ENCODE results near the gene ZBTB12. TPM values are rescaled to one million over a fixed set of nuclear protein-coding genes. Genes with fewer than 3 reads are reported as not detected.
"Not testable (repeated sequence)": the region's sequence is repeated elsewhere in the genome, so short reads cannot be mapped to it uniquely, and the experiment has no call there.

ZBTB12 gene
- total RNA-seq, 2 donors from 2014 or later: 25.4 to 29.9 TPM

DNA sequence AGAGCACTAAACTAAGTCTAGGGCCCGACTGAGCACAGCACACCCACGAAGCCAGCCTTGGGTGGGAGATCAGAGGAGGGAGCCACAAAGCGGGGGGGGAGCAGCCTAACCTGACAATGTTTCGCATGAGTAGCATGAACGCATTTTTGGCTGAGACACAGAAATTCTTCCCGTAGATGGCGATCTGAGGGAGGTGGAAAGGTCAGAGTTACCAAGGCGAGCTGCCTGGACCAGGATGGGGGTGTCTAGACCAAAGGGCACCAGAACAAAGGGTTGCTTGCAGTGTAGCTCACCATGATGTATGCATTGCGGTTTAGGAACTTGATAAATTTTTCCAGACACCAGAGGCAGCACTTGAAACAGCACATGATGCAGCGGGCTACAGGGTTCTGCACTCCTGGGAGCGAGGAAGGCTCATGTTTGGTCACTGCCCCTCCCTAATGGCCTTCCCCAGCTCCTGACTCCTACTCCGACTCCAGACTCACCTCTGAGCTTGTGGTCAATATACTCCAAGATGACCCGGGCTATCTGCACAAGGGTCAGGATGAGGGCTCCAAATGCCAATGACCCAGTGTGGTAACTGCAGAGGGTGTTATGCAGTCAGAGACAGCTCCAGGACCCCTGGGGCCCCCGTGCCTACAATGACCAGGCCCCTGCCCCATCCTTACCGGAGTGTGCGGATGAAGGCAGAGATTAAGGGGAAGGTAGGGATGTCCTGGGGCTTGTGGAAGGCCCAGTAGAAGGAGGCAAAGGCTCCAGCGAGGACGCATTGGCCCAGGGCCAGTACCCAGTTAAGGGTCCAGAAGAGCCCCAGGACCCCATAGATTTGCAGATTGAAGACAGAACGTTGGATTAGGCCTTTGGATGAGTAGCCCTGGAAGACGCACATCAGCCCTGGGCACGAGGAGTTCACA is 36.4 kb downstream of the ZBTB12 start:
- no peaks in the 10 kb centered on the region for H3K9me3 Mint-ChIP-seq
- no peak overlapping the region for H3K4me3 Mint-ChIP-seq
- no peak for DNase-seq
- H3K36me3 ChIP-seq (ENCODE audit: control insufficient read depth, insufficient read depth, low read length): peaks cover 2% of the 10 kb centered on the region
- no peak overlapping the region for H3K4me3 ChIP-seq (ENCODE audit: low read length)
- 91 to 92% methylated on average over 21 of the region's 21 CpGs for WGBS, 2 experiments (ENCODE audit: insufficient coverage in 1 of 2, insufficient read length in 1 of 2)
- no peaks in the 10 kb centered on the region for H3K27me3 ChIP-seq (ENCODE audit: control insufficient read depth, insufficient read depth, low read length, poor library complexity, severe bottlenecking)
- H3K36me3 Mint-ChIP-seq (ENCODE audit: low read depth): no peaks in the 10 kb centered on the region
- no peak overlapping the region for H3K9ac ChIP-seq (ENCODE audit: extremely low read depth, low read length, poor library complexity, severe bottlenecking)
- no peak overlapping the region for H3K27ac Mint-ChIP-seq
- H3K9me3 ChIP-seq (ENCODE audit: control insufficient read depth, low read length): no peaks in the 10 kb centered on the region
- H3K4me1 Mint-ChIP-seq: peaks cover 14% of the 10 kb centered on the region
- no peaks in the 10 kb centered on the region for H3K4me1 ChIP-seq (ENCODE audit: control insufficient read depth, insufficient read depth, low read length)
- H3K27me3 Mint-ChIP-seq (ENCODE audit: insufficient read depth): peaks cover 2% of the 10 kb centered on the region
- TF ChIP-seq, protein P1, sequence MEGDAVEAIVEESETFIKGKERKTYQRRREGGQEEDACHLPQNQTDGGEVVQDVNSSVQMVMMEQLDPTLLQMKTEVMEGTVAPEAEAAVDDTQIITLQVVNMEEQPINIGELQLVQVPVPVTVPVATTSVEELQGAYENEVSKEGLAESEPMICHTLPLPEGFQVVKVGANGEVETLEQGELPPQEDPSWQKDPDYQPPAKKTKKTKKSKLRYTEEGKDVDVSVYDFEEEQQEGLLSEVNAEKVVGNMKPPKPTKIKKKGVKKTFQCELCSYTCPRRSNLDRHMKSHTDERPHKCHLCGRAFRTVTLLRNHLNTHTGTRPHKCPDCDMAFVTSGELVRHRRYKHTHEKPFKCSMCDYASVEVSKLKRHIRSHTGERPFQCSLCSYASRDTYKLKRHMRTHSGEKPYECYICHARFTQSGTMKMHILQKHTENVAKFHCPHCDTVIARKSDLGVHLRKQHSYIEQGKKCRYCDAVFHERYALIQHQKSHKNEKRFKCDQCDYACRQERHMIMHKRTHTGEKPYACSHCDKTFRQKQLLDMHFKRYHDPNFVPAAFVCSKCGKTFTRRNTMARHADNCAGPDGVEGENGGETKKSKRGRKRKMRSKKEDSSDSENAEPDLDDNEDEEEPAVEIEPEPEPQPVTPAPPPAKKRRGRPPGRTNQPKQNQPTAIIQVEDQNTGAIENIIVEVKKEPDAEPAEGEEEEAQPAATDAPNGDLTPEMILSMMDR (conservative IDR thresholded peaks at IDR 0.05): no peak
- H3K27ac ChIP-seq (ENCODE audit: low read depth, low read length): peak overlapping the region; percentile 32

GRCh38 chr6:31864818-31865204 is 37.1 kb downstream of the ZBTB12 start:
- no peaks in the 10 kb centered on the region for H3K4me1 ChIP-seq (ENCODE audit: control insufficient read depth, insufficient read depth, low read length)
- Mint-ChIP-seq H3K36me3 (ENCODE audit: low read depth) (peaks cover 5% of the 10 kb centered on the region), H3K4me3 (no peak overlapping the region), H3K27me3 (ENCODE audit: insufficient read depth) (peaks cover 2% of the 10 kb centered on the region), H3K4me1 (peaks cover 14% of the 10 kb centered on the region), H3K27ac (no peak overlapping the region), H3K9me3 (no peaks in the 10 kb centered on the region)
- H3K9ac ChIP-seq (ENCODE audit: extremely low read depth, low read length, poor library complexity, severe bottlenecking): no peak overlapping the region
- no peak overlapping the region for H3K4me3 ChIP-seq (ENCODE audit: low read length)
- peaks cover 7% of the 10 kb centered on the region for H3K36me3 ChIP-seq (ENCODE audit: control insufficient read depth, insufficient read depth, low read length)
- no peak for DNase-seq
- no peaks in the 10 kb centered on the region for H3K27me3 ChIP-seq (ENCODE audit: control insufficient read depth, insufficient read depth, low read length, poor library complexity, severe bottlenecking)
- peak overlapping the region; percentile 32 for H3K27ac ChIP-seq (ENCODE audit: low read depth, low read length)
- WGBS, 2 experiments (ENCODE audit: insufficient coverage in 1 of 2, insufficient read length in 1 of 2): 91 to 92% methylated on average over 5 to 8 of the region's 8 CpGs
- TF ChIP-seq, protein P1 (conservative IDR thresholded peaks at IDR 0.05): no peak
- no peaks in the 10 kb centered on the region for H3K9me3 ChIP-seq (ENCODE audit: control insufficient read depth, low read length)

- not testable (repeated sequence) for DNase-seq; H3K9me3 ChIP-seq (ENCODE audit: control insufficient read depth, low read length); H3K27me3 Mint-ChIP-seq (ENCODE audit: insufficient read depth); H3K9me3 Mint-ChIP-seq; H3K27me3 ChIP-seq (ENCODE audit: control insufficient read depth, insufficient read depth, low read length, poor library complexity, severe bottlenecking); H3K4me1 ChIP-seq (ENCODE audit: control insufficient read depth, insufficient read depth, low read length)
- Histone ChIP-seq H3K27ac (ENCODE audit: low read depth, low read length) (peak overlapping the region; percentile 64), H3K4me3 (ENCODE audit: low read length) (peak overlapping the region; percentile 87), H3K9ac (ENCODE audit: extremely low read depth, low read length, poor library complexity, severe bottlenecking) (peak overlapping the region; percentile 60), H3K36me3 (ENCODE audit: control insufficient read depth, insufficient read depth, low read length) (peaks cover 14% of the 10 kb centered on the region)
- Mint-ChIP-seq H3K27ac (peak overlapping the region; percentile 97), H3K4me3 (peak overlapping the region; percentile 92), H3K4me1 (peaks cover 14% of the 10 kb centered on the region), H3K36me3 (ENCODE audit: low read depth) (peaks cover 12% of the 10 kb centered on the region)
- 40 to 65% methylated on average over 7 to 16 of the region's 16 CpGs for WGBS, 2 experiments (ENCODE audit: insufficient coverage in 1 of 2, insufficient read length in 1 of 2)
Observed at GRCh38 chr6:31864123-31864562, 37.7 kb downstream of the ZBTB12 start.
